IMR-90 (cell line): ENCODE results near the gene LMNB1. TPM values are rescaled to one million over a fixed set of nuclear protein-coding genes. Genes with fewer than 3 reads are reported as not detected.

ENCODE experiments used
- ATAC-seq: fragments of 200-7000 bp; cut with Tn5 transposase; 2 replicates; pipeline ENCODE4 v1.9.1; 2020; ENCODE audit warnings: low read depth, mild to moderate bottlenecking, moderate library complexity
- BruUV-seq: library from RNA; stranded (reverse); fragments of 400-500 nt; replicated peaks from 2 replicates; lab custom pipeline; 2021; lab: Mats Ljungman, UMichigan
- CTCF ChIA-PET: fragments of 300-600 bp; formaldehyde crosslinking; extraction: SDS; loops from one replicate; lab custom pipeline; 2021; ENCODE audit warnings: antibody characterized with exemption; lab: Yijun Ruan, JAX
- POLR2A ChIA-PET: fragments of 300-600 bp; sonication (Branson Sonifier 250); formaldehyde crosslinking; loops from one replicate; lab custom pipeline; 2022; ENCODE audit warnings: antibody characterized with exemption; ENCODE audit not compliant: unreplicated experiment; lab: Charles Lee
- DNase-seq: peaks from one replicate; pipeline ENCODE4 v3.0.0; 2013
- H2AFZ ChIP-seq: replicated peaks from 2 replicates; pipeline ENCODE3; 2013; ENCODE audit warnings: low read length, mild to moderate bottlenecking; ENCODE audit not compliant: poor library complexity
- H2AK5ac ChIP-seq: 2 replicates; pipeline ENCODE4 v1.6.1; 2013; ENCODE audit warnings: low read depth, low read length, inconsistent platforms
- H2AK9ac ChIP-seq: replicated peaks from 2 replicates; pipeline ENCODE3; 2013; ENCODE audit warnings: mild to moderate bottlenecking, low read depth, low read length, moderate library complexity; ENCODE audit not compliant: poor library complexity
- H2BK120ac ChIP-seq: 2 replicates; pipeline ENCODE4 v1.6.1; 2013; ENCODE audit warnings: low read depth, low read length, inconsistent platforms
- H2BK15ac ChIP-seq: 3 replicates; pipeline ENCODE4 v1.6.1; 2013; ENCODE audit warnings: low read depth, low read length, inconsistent platforms
- H2BK20ac ChIP-seq: 2 replicates; pipeline ENCODE4 v1.6.1; 2013; ENCODE audit warnings: low read depth, mild to moderate bottlenecking, inconsistent platforms, low read length, moderate library complexity
- H2BK5ac ChIP-seq: 2 replicates; pipeline ENCODE4 v1.6.1; 2013; ENCODE audit warnings: mild to moderate bottlenecking, low read depth, low read length, inconsistent platforms; ENCODE audit not compliant: poor library complexity, severe bottlenecking
- H3K14ac ChIP-seq: replicated peaks from 2 replicates; pipeline ENCODE4 v1.6.1; 2013; ENCODE audit warnings: low read depth, low read length, inconsistent platforms
- H3K18ac ChIP-seq: 2 replicates; pipeline ENCODE4 v1.6.1; 2013; ENCODE audit warnings: low read depth, low read length, control low read depth
- H3K23ac ChIP-seq: 2 replicates; pipeline ENCODE4 v1.6.1; 2013; ENCODE audit warnings: low read depth, low read length, inconsistent platforms
- H3K27ac ChIP-seq: 2 replicates; pipeline ENCODE4 v1.5.1; 2013; ENCODE audit warnings: mild to moderate bottlenecking, control low read depth, low read length; ENCODE audit not compliant: insufficient read depth
- H3K27me3 ChIP-seq: 2 replicates; pipeline ENCODE4 v1.6.1; 2013; ENCODE audit warnings: low read length; ENCODE audit not compliant: control insufficient read depth, insufficient read depth
- H3K36me3 ChIP-seq: 2 replicates; pipeline ENCODE4 v1.6.1; 2013; ENCODE audit warnings: low read length, mixed read lengths; ENCODE audit not compliant: control insufficient read depth, insufficient read depth
- H3K4ac ChIP-seq: 2 replicates; pipeline ENCODE4 v1.6.1; 2013; ENCODE audit warnings: low read depth, low read length, inconsistent platforms
- H3K4me1 ChIP-seq: 2 replicates; pipeline ENCODE4 v1.6.1; 2013; ENCODE audit warnings: low read length, mixed read lengths; ENCODE audit not compliant: control insufficient read depth, insufficient read depth
- H3K4me2 ChIP-seq: 2 replicates; pipeline ENCODE4 v1.6.1; 2013; ENCODE audit warnings: low read depth, mild to moderate bottlenecking, control low read depth, low read length, moderate library complexity
- H3K4me3 ChIP-seq: 2 replicates; pipeline ENCODE4 v1.5.1; 2013; ENCODE audit warnings: low read depth, mild to moderate bottlenecking, control low read depth, low read length, moderate library complexity; ENCODE audit not compliant: insufficient read depth
- H3K56ac ChIP-seq: 2 replicates; pipeline ENCODE4 v1.6.1; 2013; ENCODE audit warnings: low read length, inconsistent platforms; ENCODE audit not compliant: insufficient read depth; ENCODE audit errors: extremely low read depth
- H3K79me1 ChIP-seq, 2 experiments: 2 replicates each; pipeline ENCODE4 v1.6.1; 2013; ENCODE audit warnings: low read length in 2 of 2, inconsistent platforms in 1 of 2, low read depth in 1 of 2
- H3K9ac ChIP-seq: 2 replicates; pipeline ENCODE4 v1.6.1; 2013; ENCODE audit warnings: low read depth, low read length, control low read depth
- H3K9me1 ChIP-seq: 2 replicates; pipeline ENCODE4 v1.6.1; 2013; ENCODE audit warnings: low read length, inconsistent platforms; ENCODE audit not compliant: insufficient read depth
- H3K9me3 ChIP-seq: 2 replicates; pipeline ENCODE4 v1.6.1; 2013; ENCODE audit warnings: low read length; ENCODE audit not compliant: control insufficient read depth, insufficient read depth
- H4K20me1 ChIP-seq: 2 replicates; pipeline ENCODE4 v1.6.1; 2013; ENCODE audit warnings: low read length, inconsistent platforms; ENCODE audit not compliant: insufficient read depth
- H4K5ac ChIP-seq: 2 replicates; pipeline ENCODE4 v1.6.1; 2013; ENCODE audit warnings: mild to moderate bottlenecking, low read depth, low read length, control low read depth
- H4K8ac ChIP-seq, 2 experiments: 2 replicates each; pipeline ENCODE4 v1.6.1; 2013; ENCODE audit warnings: low read depth in 2 of 2, low read length in 2 of 2, control low read depth in 1 of 2, inconsistent platforms in 1 of 2
- H4K91ac ChIP-seq: 2 replicates; pipeline ENCODE4 v1.6.1; 2013; ENCODE audit warnings: low read depth, low read length, inconsistent platforms; ENCODE audit not compliant: insufficient read depth
- NFE2L2 ChIP-seq: fragments of 150-350 bp; IDR thresholded peaks from 2 replicates; pipeline ENCODE4 v1.6.1; 2016; ENCODE audit warnings: low read depth, mild to moderate bottlenecking, low read length
- RCOR1 ChIP-seq: IDR thresholded peaks from 2 replicates; pipeline ENCODE4 v1.6.1; 2012; ENCODE audit warnings: mild to moderate bottlenecking, low read length, improper control_type of control experiment; ENCODE audit not compliant: insufficient replicate concordance
- SMC3 ChIP-seq: fragments of 150-350 bp; IDR thresholded peaks from 2 replicates; pipeline ENCODE4 v1.6.1; 2016; ENCODE audit warnings: low read depth, mild to moderate bottlenecking, antibody characterized with exemption, low read length, moderate library complexity
- WGBS, 2 experiments: methylation state at CpG; one replicate each; pipeline versions ENCODE4 v1.1.5 to v1.1.7; 2013; ENCODE audit warnings: missing lambda C conversion rate in 2 of 2; ENCODE audit not compliant: insufficient read length in 1 of 2; ENCODE audit errors: extremely low coverage in 2 of 2; 5-methylcytosine and 5-hydroxymethylcytosine counted together
- dilution Hi-C: fragments of 300-500 bp; cut with HindIII; formaldehyde crosslinking; loops from one replicate; pipeline ENCODE4 v1.14.3; 2018; ENCODE audit warnings: low sequenced_read_pairs; ENCODE audit not compliant: unreplicated experiment
- in situ Hi-C: fragments of 300-500 bp; cut with MboI; formaldehyde crosslinking; loops from 3 replicates; pipeline ENCODE4 v1.14.3; 2019; ENCODE audit warnings: low sequenced_read_pairs, inconsistent platforms, mixed read lengths
- intact Hi-C: fragments of 100-400 bp; cut with micrococcal nuclease; formaldehyde crosslinking; loops from 2 replicates; pipeline ENCODE4 v1.10.0; 2022
- polyA plus RNA-seq, 3 experiments: library from polyadenylated mRNA; depleted of rRNA; stranded (reverse); fragments of >200 nt; gene quantifications; 2 replicates each; pipeline ENCODE4 v1.2.3, GENCODE V29; 2012; ENCODE audit warnings: low replicate concordance in 1 of 3
- total RNA-seq: library from RNA; depleted of rRNA; stranded (reverse); fragments of >200 nt; gene quantifications from 2 replicates; pipeline ENCODE4 v1.2.3, GENCODE V29; 2012

LMNB1 gene
- total and polyA plus RNA-seq, 2 of the 4 experiments (the other 2 are of a cell fraction): 36.0 to 53.6 TPM

GRCh38 chr5:126865299-126865698 lies 88.4 kb downstream of the LMNB1 start:
- H3K27me3 ChIP-seq: no peaks in the 10 kb centered on the region
- ATAC-seq (peak; percentile 81), DNase-seq (peak; percentile 86)
- H3K4me3 ChIP-seq: no peak overlapping the region
- BruUV-seq: no TSS peak
- H2BK5ac ChIP-seq: no peak overlapping the region
- no peak overlapping the region for H4K5ac ChIP-seq
- H3K4me2 ChIP-seq: no peak overlapping the region
- no peak overlapping the region for H3K9ac ChIP-seq
- H3K27ac ChIP-seq: no peak overlapping the region
- intact Hi-C loops: loop anchor here (10.0 kb wide), 1 partner anchor 520 kb away; no protein-coding TSS in a partner anchor
- in situ Hi-C loops: no loop called here
- H2AFZ ChIP-seq: no peak overlapping the region
- no CpG with 5 or more reads among the region's 3 CpGs for WGBS, 2 experiments
- no peak overlapping the region for H3K56ac ChIP-seq
- H3K79me1 ChIP-seq: no peaks in the 10 kb centered on the region
- no peak overlapping the region for H4K8ac ChIP-seq
- POLR2A ChIA-PET: no interaction called here
- no peaks in the 10 kb centered on the region for H4K20me1 ChIP-seq
- no peak overlapping the region for H2BK20ac ChIP-seq
- no peak overlapping the region for H3K4ac ChIP-seq
- no peak overlapping the region for H3K18ac ChIP-seq
- H3K9me1 ChIP-seq: 0 out of 2 replicates have a peak, but pooled peaks cover 8% of the 10 kb centered on the region
- H2AK5ac ChIP-seq: no peak overlapping the region
- CTCF ChIA-PET: no interaction called here
- no peaks in the 10 kb centered on the region for H3K9me3 ChIP-seq
- no peak overlapping the region for H2BK15ac ChIP-seq
- H3K36me3 ChIP-seq: no peaks in the 10 kb centered on the region
- H2BK120ac ChIP-seq: no peak overlapping the region
- peaks cover 3% of the 10 kb centered on the region; the same call in 1 of the 2 replicates for H3K4me1 ChIP-seq
- H3K23ac ChIP-seq: no peak overlapping the region
- TF ChIP-seq NFE2L2 (no peak), SMC3 (no peak), RCOR1 (no peak)
- H3K14ac ChIP-seq: no peak overlapping the region
- dilution Hi-C loops: no loop called here
- no peak overlapping the region for H4K91ac ChIP-seq
- no peak overlapping the region for H2AK9ac ChIP-seq
